ENCODE measurements around the gene PAXIP1.
A peak's percentile ranks its signal among the peaks of the same experiment; 100 is the strongest.

Gene PAXIP1

DNA sequence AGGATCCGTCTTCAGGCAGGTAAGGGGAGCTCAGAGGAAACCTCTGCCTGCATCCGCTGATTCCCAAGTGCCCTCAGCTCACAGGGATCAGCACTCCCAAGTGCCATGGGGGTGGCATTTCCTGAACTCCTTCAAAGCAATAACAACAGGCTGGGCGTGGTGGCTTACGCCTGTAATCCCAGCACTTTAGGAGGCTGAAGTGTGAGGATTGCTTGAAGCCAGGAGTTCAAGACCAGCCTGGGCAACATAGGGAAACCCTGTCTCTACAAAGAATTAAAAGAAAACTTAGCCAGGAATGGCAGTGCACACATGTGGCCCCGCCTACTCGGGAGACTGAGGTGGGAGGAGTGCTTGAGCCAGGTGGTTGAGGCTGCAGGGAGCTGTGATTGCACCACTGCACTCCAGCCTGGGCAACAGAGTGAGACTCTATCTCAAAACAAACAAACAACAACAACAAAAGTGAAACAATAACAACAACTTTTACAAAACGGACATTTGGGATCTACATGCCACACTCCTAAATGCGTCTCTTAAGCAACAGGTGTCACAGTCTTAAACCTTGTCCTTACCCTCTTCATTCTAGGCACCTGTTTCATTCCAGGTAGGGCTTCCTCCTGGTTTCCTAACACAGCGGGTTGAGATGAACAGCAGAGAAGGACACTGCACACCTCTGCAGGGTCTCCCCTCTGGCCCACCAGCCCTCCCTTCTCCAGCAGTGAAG, 73.8 kb downstream of the PAXIP1 start (continued):
- TF ChIP-seq, protein P1, sequence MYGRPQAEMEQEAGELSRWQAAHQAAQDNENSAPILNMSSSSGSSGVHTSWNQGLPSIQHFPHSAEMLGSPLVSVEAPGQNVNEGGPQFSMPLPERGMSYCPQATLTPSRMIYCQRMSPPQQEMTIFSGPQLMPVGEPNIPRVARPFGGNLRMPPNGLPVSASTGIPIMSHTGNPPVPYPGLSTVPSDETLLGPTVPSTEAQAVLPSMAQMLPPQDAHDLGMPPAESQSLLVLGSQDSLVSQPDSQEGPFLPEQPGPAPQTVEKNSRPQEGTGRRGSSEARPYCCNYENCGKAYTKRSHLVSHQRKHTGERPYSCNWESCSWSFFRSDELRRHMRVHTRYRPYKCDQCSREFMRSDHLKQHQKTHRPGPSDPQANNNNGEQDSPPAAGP (tag by site-specific recombination; IDR thresholded peaks at IDR 0.05): no peak
- no peak for TF ChIP-seq ZNF623 (tag by site-specific recombination; IDR thresholded peaks at IDR 0.05)
- TF ChIP-seq KLF1 (tag by site-specific recombination; IDR thresholded peaks at IDR 0.05): peak; percentile 77
- peak; percentile 9; the same call in 1 of the 2 replicates for TF ChIP-seq ZEB2 (tag by site-specific recombination; IDR thresholded peaks at IDR 0.05)
- TF ChIP-seq, protein P2, sequence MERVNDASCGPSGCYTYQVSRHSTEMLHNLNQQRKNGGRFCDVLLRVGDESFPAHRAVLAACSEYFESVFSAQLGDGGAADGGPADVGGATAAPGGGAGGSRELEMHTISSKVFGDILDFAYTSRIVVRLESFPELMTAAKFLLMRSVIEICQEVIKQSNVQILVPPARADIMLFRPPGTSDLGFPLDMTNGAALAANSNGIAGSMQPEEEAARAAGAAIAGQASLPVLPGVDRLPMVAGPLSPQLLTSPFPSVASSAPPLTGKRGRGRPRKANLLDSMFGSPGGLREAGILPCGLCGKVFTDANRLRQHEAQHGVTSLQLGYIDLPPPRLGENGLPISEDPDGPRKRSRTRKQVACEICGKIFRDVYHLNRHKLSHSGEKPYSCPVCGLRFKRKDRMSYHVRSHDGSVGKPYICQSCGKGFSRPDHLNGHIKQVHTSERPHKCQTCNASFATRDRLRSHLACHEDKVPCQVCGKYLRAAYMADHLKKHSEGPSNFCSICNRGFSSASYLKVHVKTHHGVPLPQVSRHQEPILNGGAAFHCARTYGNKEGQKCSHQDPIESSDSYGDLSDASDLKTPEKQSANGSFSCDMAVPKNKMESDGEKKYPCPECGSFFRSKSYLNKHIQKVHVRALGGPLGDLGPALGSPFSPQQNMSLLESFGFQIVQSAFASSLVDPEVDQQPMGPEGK (tag by site-specific recombination; IDR thresholded peaks at IDR 0.05): 0 out of 2 replicates have a peak, but pooled peaks have one; percentile 44
- 0 out of 2 replicates have a peak, but pooled peaks have one; percentile 25 for TF ChIP-seq GLIS1 (tag by site-specific recombination; IDR thresholded peaks at IDR 0.05)

DNA sequence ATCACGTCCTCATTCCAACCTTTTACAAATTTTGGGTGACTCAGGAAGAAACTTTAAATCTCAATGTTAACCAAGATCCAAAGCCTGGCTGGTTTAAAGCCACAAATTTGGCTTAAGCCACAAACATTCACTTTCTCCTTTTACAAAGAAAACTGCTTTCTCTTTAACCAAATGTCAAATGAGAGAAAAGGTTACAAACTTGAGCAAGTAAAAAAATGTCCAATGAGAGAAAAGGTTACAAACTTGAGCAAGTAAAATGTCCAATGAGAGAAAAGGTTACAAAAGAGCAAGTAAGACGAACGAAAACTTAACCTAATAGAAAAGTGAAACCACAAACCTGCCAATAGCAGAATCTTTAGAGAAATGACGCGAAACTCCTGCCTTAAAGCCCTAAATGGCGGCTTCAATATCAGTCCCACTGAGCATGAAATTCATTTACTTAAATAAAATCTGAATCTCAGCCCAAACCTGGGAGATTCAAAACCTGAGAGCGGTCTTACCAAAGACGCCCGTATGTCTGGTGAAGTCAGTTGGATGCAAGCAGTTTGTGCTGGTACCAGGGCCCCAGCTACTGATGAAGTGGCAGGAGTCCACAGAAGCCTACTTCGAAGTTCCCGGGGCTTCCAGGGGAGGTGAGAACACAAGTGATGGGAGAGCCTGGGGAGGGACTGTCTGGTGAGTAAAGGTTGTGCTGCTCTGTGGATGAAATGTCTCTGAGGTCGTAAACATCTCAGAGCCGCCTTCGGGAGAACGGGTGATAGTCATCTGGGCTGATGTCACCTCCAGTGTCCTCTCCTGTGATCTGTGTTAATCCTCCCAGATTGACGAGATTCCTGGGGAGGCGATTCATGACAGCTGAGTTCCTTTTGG, 74.6 kb downstream of the PAXIP1 start:
- peak overlapping the region; percentile 0; the same call in 1 of the 2 replicates for H3K27ac ChIP-seq (ENCODE audit: extremely low read depth, low read depth, low read length)
- ChIA-PET CTCF (interaction anchor here (0.6 to 3.4 kb wide), 39 partner anchors 10 to 1885 kb away, joined by 3 to 31 read pairs (median 5); no protein-coding TSS in a partner anchor), POLR2A (interaction anchor here (0.7 to 1.0 kb wide), 2 partner anchors 75 to 417 kb away, joined by 3 read pairs; partner anchors contain the start of gene PAXIP1)
- peak overlapping the region; percentile 43 for H3K4me3 ChIP-seq (ENCODE audit: low read depth, low read length)
- H3K4me1 ChIP-seq (ENCODE audit: control insufficient read depth, insufficient read depth, low read length): no peaks in the 10 kb centered on the region
- peaks cover 0 to 3% of the 10 kb centered on the region in 2 experiments; a peak in 1 of 3 replicates for H3K36me3 ChIP-seq (ENCODE audit: control insufficient read depth in 2 of 2, insufficient read depth in 1 of 2, low read length in 2 of 2)
- no peaks in the 10 kb centered on the region for H3K9me3 ChIP-seq (ENCODE audit: control insufficient read depth, insufficient read depth, low read depth, low read length)
- TF ChIP-seq ZNF544 (tag by site-specific recombination; IDR thresholded peaks at IDR 0.05) (no peak), ZNF248 (tag by site-specific recombination; IDR thresholded peaks at IDR 0.05) (no peak), ZNF660 (tag by site-specific recombination; IDR thresholded peaks at IDR 0.05) (peak; percentile 23; the same call in 1 of the 2 replicates), FEZF1 (tag by site-specific recombination; IDR thresholded peaks at IDR 0.05) (peak; percentile 58; the same call in 1 of the 2 replicates), ZEB2 (tag by site-specific recombination; IDR thresholded peaks at IDR 0.05) (peak; percentile 43; the same call in 1 of the 2 replicates), ZNF48 (tag by site-specific recombination; IDR thresholded peaks at IDR 0.05) (no peak), ZNF777 (tag by site-specific recombination; IDR thresholded peaks at IDR 0.05; ENCODE audit: borderline replicate concordance) (0 out of 2 replicates have a peak, but pooled peaks have one; percentile 9), ZNF10 (tag by site-specific recombination; IDR thresholded peaks at IDR 0.05) (peak; percentile 89), ZNF175 (tag by site-specific recombination; IDR thresholded peaks at IDR 0.05) (no peak), ZSCAN16 (tag by site-specific recombination; IDR thresholded peaks at IDR 0.05) (no peak), WT1 (tag by site-specific recombination; IDR thresholded peaks at IDR 0.05) (peak; percentile 87), ZSCAN30 (tag by site-specific recombination; IDR thresholded peaks at IDR 0.05) (0 out of 2 replicates have a peak, but pooled peaks have one; percentile 3), ZFP69B (tag by site-specific recombination; IDR thresholded peaks at IDR 0.05) (no peak), ZNF394 (tag by site-specific recombination; IDR thresholded peaks at IDR 0.05; ENCODE audit: borderline replicate concordance) (peak; percentile 30; the same call in 1 of the 2 replicates), GFI1B (tag by site-specific recombination; IDR thresholded peaks at IDR 0.05) (0 out of 2 replicates have a peak, but pooled peaks have one; percentile 53), MZF1 (tag by site-specific recombination; IDR thresholded peaks at IDR 0.05; ENCODE audit: borderline replicate concordance) (peak; percentile 52; the same call in 1 of the 2 replicates)
- TF ChIP-seq, protein P3, sequence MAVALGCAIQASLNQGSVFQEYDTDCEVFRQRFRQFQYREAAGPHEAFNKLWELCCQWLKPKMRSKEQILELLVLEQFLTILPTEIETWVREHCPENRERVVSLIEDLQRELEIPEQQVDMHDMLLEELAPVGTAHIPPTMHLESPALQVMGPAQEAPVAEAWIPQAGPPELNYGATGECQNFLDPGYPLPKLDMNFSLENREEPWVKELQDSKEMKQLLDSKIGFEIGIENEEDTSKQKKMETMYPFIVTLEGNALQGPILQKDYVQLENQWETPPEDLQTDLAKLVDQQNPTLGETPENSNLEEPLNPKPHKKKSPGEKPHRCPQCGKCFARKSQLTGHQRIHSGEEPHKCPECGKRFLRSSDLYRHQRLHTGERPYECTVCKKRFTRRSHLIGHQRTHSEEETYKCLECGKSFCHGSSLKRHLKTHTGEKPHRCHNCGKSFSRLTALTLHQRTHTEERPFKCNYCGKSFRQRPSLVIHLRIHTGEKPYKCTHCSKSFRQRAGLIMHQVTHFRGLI (tag by site-specific recombination; IDR thresholded peaks at IDR 0.05): no peak
- TF ChIP-seq, protein P4, sequence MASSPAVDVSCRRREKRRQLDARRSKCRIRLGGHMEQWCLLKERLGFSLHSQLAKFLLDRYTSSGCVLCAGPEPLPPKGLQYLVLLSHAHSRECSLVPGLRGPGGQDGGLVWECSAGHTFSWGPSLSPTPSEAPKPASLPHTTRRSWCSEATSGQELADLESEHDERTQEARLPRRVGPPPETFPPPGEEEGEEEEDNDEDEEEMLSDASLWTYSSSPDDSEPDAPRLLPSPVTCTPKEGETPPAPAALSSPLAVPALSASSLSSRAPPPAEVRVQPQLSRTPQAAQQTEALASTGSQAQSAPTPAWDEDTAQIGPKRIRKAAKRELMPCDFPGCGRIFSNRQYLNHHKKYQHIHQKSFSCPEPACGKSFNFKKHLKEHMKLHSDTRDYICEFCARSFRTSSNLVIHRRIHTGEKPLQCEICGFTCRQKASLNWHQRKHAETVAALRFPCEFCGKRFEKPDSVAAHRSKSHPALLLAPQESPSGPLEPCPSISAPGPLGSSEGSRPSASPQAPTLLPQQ (tag by site-specific recombination; IDR thresholded peaks at IDR 0.05): no peak
- TF ChIP-seq, protein P5, sequence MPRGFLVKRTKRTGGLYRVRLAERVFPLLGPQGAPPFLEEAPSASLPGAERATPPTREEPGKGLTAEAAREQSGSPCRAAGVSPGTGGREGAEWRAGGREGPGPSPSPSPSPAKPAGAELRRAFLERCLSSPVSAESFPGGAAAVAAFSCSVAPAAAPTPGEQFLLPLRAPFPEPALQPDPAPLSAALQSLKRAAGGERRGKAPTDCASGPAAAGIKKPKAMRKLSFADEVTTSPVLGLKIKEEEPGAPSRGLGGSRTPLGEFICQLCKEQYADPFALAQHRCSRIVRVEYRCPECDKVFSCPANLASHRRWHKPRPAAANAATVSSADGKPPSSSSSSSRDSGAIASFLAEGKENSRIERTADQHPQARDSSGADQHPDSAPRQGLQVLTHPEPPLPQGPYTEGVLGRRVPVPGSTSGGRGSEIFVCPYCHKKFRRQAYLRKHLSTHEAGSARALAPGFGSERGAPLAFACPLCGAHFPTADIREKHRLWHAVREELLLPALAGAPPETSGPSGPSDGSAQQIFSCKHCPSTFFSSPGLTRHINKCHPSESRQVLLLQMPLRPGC (tag by site-specific recombination; IDR thresholded peaks at IDR 0.05): no peak
